ENCODE results near the gene TROAP.
"Not testable (repeated sequence)": the region's sequence is repeated elsewhere in the genome, so short reads cannot be mapped to it uniquely, and the experiment has no call there.

The TROAP gene

GRCh38 chr12:49366096-49366651, 43.1 kb downstream of the TROAP start:
- H3K4me1 ChIP-seq (ENCODE audit: control insufficient read depth, insufficient read depth, low read length), result peaks cover 29% of the 10 kb centered on the region
- no peaks in the 10 kb centered on the region for H3K27me3 ChIP-seq (replicated peaks; ENCODE audit: control insufficient read depth, insufficient read depth, low read length)
- peak overlapping the region; percentile 81 for H3K4me3 ChIP-seq (ENCODE audit: low read length)
- peak overlapping the region; percentile 97 for H3K9ac ChIP-seq (ENCODE audit: low read length)
- no peaks in the 10 kb centered on the region for H3K9me3 ChIP-seq (ENCODE audit: control insufficient read depth, low read length)
- H3K36me3 ChIP-seq (ENCODE audit: control insufficient read depth, insufficient read depth, low read length, severe bottlenecking), result no peaks in the 10 kb centered on the region
- DNase-seq (ENCODE audit: low read depth), result no peak

- peak; percentile 96 for DNase-seq (ENCODE audit: low read depth)
- no peaks in the 10 kb centered on the region for H3K27me3 ChIP-seq (replicated peaks; ENCODE audit: control insufficient read depth, insufficient read depth, low read length)
These were observed 43.8 kb downstream of the TROAP start for GRCh38 chr12:49366652-49367380.

GRCh38 chr12:49367381-49368239, 44.6 kb downstream of the TROAP start, which contains the start of gene SPATS2:
TSS of gene SPATS2 (plus strand) at chr12:49367462. CDS start at chr12:49461013, 93,551 bp downstream.
- Histone ChIP-seq H3K9ac (ENCODE audit: low read length) (peak within 1 kb of the TSS; percentile 97), H3K36me3 (ENCODE audit: control insufficient read depth, insufficient read depth, low read length, severe bottlenecking) (no peaks in the 10 kb centered on the region), H3K27me3 (replicated peaks; ENCODE audit: control insufficient read depth, insufficient read depth, low read length) (no peaks in the 10 kb centered on the region), H3K4me3 (ENCODE audit: low read length) (peak within 1 kb of the TSS; percentile 81), H3K9me3 (ENCODE audit: control insufficient read depth, low read length) (no peaks in the 10 kb centered on the region), H3K4me1 (ENCODE audit: control insufficient read depth, insufficient read depth, low read length) (peaks cover 29% of the 10 kb centered on the region)
- DNase-seq (ENCODE audit: low read depth), result peak; percentile 65

More at GRCh38 chr12:49366652-49367380, 43.8 kb downstream of the TROAP start:
- Histone ChIP-seq H3K9me3 (ENCODE audit: control insufficient read depth, low read length) (no peaks in the 10 kb centered on the region), H3K4me1 (ENCODE audit: control insufficient read depth, insufficient read depth, low read length) (peaks cover 29% of the 10 kb centered on the region), H3K36me3 (ENCODE audit: control insufficient read depth, insufficient read depth, low read length, severe bottlenecking) (no peaks in the 10 kb centered on the region), H3K4me3 (ENCODE audit: low read length) (peak overlapping the region; percentile 81), H3K9ac (ENCODE audit: low read length) (peak overlapping the region; percentile 97)

DNA sequence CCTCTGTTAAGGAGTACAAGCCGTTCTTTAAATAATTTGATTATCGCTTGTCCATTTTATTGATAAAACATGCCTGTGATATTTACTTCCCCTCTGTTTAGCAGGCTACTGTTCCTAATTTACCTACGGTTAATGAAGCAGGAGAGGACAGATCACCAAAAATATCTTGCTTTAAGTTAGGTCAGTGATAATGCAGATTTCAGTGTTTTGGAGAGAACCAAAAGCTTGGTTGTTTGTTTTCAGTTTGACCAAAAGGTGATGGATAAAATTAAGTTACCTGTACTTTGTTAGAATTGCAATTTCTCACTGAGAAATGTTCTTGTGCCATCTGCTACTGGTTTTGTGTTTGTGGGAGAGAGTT, 45.2 kb downstream of the TROAP start:
- H3K27me3 ChIP-seq (replicated peaks; ENCODE audit: control insufficient read depth, insufficient read depth, low read length), result no peaks in the 10 kb centered on the region
- no peaks in the 10 kb centered on the region for H3K9me3 ChIP-seq (ENCODE audit: control insufficient read depth, low read length)
- H3K36me3 ChIP-seq (ENCODE audit: control insufficient read depth, insufficient read depth, low read length, severe bottlenecking), result no peaks in the 10 kb centered on the region
- H3K4me3 ChIP-seq (ENCODE audit: low read length), result peak overlapping the region; percentile 81
- peak; percentile 21 for DNase-seq (ENCODE audit: low read depth)
- H3K9ac ChIP-seq (ENCODE audit: low read length), result peak overlapping the region; percentile 97
- H3K4me1 ChIP-seq (ENCODE audit: control insufficient read depth, insufficient read depth, low read length), result peaks cover 29% of the 10 kb centered on the region

- no peaks in the 10 kb centered on the region for H3K27me3 ChIP-seq (replicated peaks; ENCODE audit: control insufficient read depth, insufficient read depth, low read length)
- no peaks in the 10 kb centered on the region for H3K9me3 ChIP-seq (ENCODE audit: control insufficient read depth, low read length)
- H3K4me3 ChIP-seq (ENCODE audit: low read length), result peak overlapping the region; percentile 40
- DNase-seq (ENCODE audit: low read depth), result peak; percentile 55
- H3K4me1 ChIP-seq (ENCODE audit: control insufficient read depth, insufficient read depth, low read length), result peaks cover 29% of the 10 kb centered on the region
- no peaks in the 10 kb centered on the region for H3K36me3 ChIP-seq (ENCODE audit: control insufficient read depth, insufficient read depth, low read length, severe bottlenecking)
- H3K9ac ChIP-seq (ENCODE audit: low read length), result no peak overlapping the region
These were observed 46.5 kb downstream of the TROAP start for GRCh38 chr12:49369411-49370145.

DNA sequence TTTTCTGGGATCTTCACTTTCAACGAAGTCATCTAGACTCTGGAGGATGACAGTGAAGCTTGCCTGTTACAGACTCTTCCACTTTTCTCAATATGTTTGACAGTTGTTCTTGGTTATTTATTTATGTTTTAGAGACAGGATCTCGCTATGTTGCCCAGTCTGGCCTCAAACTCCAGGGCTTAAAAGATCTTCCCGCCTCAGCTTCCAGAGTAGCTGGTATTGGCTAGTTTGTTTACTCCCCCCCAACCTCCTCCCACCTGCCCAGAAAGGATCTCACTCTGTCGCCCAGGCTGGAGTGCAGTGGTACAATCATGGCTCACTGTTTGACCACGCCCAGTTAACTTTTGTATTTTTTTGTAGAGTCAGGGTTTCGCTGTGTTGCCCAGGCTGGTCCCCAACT, 47.5 kb downstream of the TROAP start:
- Histone ChIP-seq H3K4me1 (ENCODE audit: control insufficient read depth, insufficient read depth, low read length) (peaks cover 21% of the 10 kb centered on the region), H3K4me3 (ENCODE audit: low read length) (no peak overlapping the region), H3K36me3 (ENCODE audit: control insufficient read depth, insufficient read depth, low read length, severe bottlenecking) (no peaks in the 10 kb centered on the region), H3K9me3 (ENCODE audit: control insufficient read depth, low read length) (no peaks in the 10 kb centered on the region), H3K27me3 (replicated peaks; ENCODE audit: control insufficient read depth, insufficient read depth, low read length) (no peaks in the 10 kb centered on the region), H3K9ac (ENCODE audit: low read length) (no peak overlapping the region)
- DNase-seq (ENCODE audit: low read depth), result no peak

DNA sequence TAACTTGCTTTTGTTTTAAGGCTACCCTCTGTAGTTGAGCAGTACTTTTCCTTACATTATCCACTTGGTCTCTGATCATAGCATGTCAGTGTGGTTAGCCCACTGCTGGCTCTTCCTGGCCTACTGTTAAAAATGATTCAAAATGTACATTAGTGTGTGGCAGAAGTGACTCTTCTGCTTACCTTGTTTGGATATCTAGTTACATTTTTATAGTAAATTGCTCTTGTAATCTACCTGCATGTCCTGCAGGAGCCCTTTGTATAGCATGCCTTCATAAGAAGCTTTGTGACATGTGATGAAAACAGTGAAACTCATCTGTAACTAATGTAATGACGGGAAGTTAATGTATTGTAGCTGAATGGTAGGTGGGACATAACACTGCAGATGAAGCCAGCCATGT, 52.4 kb downstream of the TROAP start:
- Histone ChIP-seq H3K4me3 (ENCODE audit: low read length) (no peak overlapping the region), H3K9me3 (ENCODE audit: control insufficient read depth, low read length) (no peaks in the 10 kb centered on the region), H3K36me3 (ENCODE audit: control insufficient read depth, insufficient read depth, low read length, severe bottlenecking) (no peaks in the 10 kb centered on the region), H3K9ac (ENCODE audit: low read length) (no peak overlapping the region), H3K4me1 (ENCODE audit: control insufficient read depth, insufficient read depth, low read length) (no peaks in the 10 kb centered on the region), H3K27me3 (replicated peaks; ENCODE audit: control insufficient read depth, insufficient read depth, low read length) (no peaks in the 10 kb centered on the region)
- no peak for DNase-seq (ENCODE audit: low read depth)

DNA sequence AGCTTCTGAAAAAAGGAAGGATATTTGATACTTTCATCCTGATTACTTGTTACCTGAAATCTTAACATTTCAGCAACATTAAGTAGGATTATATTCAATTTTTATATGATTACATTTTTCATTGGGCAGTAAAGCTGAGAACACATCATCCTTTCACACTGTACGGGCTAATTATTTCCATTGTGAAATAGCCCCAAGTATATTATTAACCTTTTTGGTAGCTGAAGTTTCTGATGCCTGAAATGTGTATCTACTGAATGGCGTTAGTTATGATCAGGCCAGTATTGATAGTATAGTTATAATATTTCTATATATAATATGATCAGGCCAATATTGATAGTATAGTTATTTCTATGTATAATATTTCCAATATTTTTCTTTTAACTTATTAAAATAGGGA, 54.3 kb downstream of the TROAP start:
- H3K9ac ChIP-seq (ENCODE audit: low read length), result no peak overlapping the region
- H3K27me3 ChIP-seq (replicated peaks; ENCODE audit: control insufficient read depth, insufficient read depth, low read length), result no peaks in the 10 kb centered on the region
- H3K4me3 ChIP-seq (ENCODE audit: low read length), result no peak overlapping the region
- peaks cover 7% of the 10 kb centered on the region for H3K4me1 ChIP-seq (ENCODE audit: control insufficient read depth, insufficient read depth, low read length)
- DNase-seq (ENCODE audit: low read depth), result no peak
- H3K9me3 ChIP-seq (ENCODE audit: control insufficient read depth, low read length), result no peaks in the 10 kb centered on the region
- H3K36me3 ChIP-seq (ENCODE audit: control insufficient read depth, insufficient read depth, low read length, severe bottlenecking), result no peaks in the 10 kb centered on the region

GRCh38 chr12:49380184-49380583, 57.1 kb downstream of the TROAP start:
- not testable (repeated sequence) for H3K4me1 ChIP-seq (ENCODE audit: control insufficient read depth, insufficient read depth, low read length); H3K4me3 ChIP-seq (ENCODE audit: low read length); H3K9ac ChIP-seq (ENCODE audit: low read length); H3K27me3 ChIP-seq (replicated peaks; ENCODE audit: control insufficient read depth, insufficient read depth, low read length); H3K9me3 ChIP-seq (ENCODE audit: control insufficient read depth, low read length); H3K36me3 ChIP-seq (ENCODE audit: control insufficient read depth, insufficient read depth, low read length, severe bottlenecking); DNase-seq (ENCODE audit: low read depth)

Data from adipocyte (in vitro differentiated cells).